K562 treated with DMSO at 1 percent for 12 hours (cell line): Measurements from ENCODE around the gene CD1C. TPM values are rescaled to one million over a fixed set of nuclear protein-coding genes. Genes with fewer than 3 reads are reported as not detected.

Source experiments
- total RNA-seq: library from RNA; unstranded; fragments of 300-600 nt; gene quantifications from 2 replicates; pipeline ENCODE4 v1.2.3, GENCODE V29; 2022; ENCODE audit not compliant: insufficient read depth

The CD1C gene
- not detected in 2 replicates for total RNA-seq

DNA sequence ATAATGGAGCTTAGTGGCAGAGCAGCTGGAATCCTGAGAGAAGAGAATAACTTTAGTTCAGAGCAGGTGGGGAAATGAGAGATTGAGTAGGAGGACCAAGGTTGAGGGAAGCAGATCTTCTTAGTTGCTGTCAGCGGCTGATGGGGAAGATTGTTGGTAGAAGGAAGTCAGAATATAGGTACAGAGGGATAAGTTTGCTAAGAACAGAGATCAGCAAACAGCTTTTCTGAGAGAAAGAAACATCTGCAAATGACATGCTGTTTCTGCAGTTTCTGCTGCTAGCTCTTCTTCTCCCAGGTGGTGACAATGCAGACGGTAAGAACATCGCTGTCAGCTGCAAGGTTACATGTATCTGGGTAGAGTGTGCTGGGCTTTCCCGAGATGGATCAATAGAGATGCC lies at the start of gene CD1C:
CD1C (plus strand) TSS at position 113 of the 400 bp plus-strand sequence; CDS start at position 255, 142 bp downstream.

DNA sequence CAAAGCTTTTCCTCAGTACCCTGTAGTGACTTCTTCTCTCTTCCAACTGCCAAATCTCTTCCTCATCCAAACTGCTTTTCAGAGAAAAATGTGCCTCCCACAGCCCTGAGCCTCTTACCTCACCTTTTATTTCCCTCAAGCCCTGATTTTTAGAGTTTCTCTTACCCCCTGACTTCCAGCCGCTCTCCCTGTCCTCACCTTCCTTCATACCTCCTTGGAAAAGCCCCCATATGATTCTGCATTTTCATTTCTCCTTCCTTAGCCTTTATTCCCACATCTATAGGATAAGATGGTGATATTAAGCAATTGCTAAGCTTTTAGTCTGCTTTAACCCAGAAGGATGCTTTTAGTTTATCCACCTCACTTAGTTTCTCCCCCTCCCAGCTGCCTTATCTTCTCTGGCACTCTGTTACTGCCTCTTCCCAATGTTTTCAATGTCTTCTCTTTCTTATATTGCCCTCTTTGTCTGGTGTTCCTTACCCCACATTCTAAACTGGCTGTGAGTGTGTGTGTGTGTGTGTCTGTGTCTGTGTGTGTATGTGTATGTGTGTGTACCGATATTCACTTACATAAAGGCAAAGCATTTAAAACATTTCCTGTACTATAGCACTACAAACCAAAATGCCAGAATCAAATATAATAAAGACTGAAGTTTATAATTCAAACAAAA lies 41.9 kb downstream of the CD1C start, which contains the start of gene CD1B:
CD1B (minus strand) TSS at position 51 of the 670 bp plus-strand sequence. CDS start 108 bp downstream, outside the sequence.

Other genes starting within 250 kb of the CD1C start
- 0.37 TPM in 1 of 2 replicates, not detected in the other for gene CD1D, start 109.0 kb upstream of the CD1C start, total RNA-seq
- not detected in 2 replicates for gene CD1A, start 35.5 kb upstream of the CD1C start, total RNA-seq
- gene CD1B, start 41.6 kb downstream of the CD1C start, total RNA-seq = not detected in 2 replicates
- gene CD1E, start 64.0 kb downstream of the CD1C start, total RNA-seq = not detected in 2 replicates
- gene OR10T2, start 109.5 kb downstream of the CD1C start, total RNA-seq = not detected in 2 replicates
- not detected in 2 replicates for gene OR10K2, start 136.3 kb downstream of the CD1C start, total RNA-seq
- gene OR10K1, start 171.9 kb downstream of the CD1C start, total RNA-seq = not detected in 2 replicates
- gene OR10R2, start 182.3 kb downstream of the CD1C start, total RNA-seq = not detected in 2 replicates